ENCODE measurements around the gene RHOBTB1. TPM values are rescaled to one million over a fixed set of nuclear protein-coding genes. Genes with fewer than 3 reads are reported as not detected.

RHOBTB1 gene
- total RNA-seq, 1 experiment from 2014 or later: 2.5 TPM

DNA sequence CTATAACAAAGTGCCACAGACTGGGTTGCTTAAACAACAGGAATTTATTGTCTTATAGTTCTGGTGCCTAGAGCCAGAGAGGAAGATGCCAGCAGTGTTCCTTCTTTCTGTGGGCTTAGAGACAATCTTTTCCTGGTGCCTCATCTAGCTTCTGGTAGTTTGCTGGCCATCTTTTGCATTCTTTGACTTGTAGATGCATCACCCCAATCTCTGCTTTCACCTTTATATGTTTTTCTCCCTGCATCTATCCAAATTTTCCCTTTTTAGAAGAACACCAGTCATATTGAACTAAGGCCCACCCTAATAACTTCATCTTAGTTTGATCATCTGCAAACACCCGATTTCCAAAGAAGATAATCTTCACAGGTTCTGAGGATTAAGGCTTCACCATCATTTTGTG, 98.9 kb downstream of the RHOBTB1 start:
- TF ChIP-seq, protein P1, sequence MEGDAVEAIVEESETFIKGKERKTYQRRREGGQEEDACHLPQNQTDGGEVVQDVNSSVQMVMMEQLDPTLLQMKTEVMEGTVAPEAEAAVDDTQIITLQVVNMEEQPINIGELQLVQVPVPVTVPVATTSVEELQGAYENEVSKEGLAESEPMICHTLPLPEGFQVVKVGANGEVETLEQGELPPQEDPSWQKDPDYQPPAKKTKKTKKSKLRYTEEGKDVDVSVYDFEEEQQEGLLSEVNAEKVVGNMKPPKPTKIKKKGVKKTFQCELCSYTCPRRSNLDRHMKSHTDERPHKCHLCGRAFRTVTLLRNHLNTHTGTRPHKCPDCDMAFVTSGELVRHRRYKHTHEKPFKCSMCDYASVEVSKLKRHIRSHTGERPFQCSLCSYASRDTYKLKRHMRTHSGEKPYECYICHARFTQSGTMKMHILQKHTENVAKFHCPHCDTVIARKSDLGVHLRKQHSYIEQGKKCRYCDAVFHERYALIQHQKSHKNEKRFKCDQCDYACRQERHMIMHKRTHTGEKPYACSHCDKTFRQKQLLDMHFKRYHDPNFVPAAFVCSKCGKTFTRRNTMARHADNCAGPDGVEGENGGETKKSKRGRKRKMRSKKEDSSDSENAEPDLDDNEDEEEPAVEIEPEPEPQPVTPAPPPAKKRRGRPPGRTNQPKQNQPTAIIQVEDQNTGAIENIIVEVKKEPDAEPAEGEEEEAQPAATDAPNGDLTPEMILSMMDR (conservative IDR thresholded peaks at IDR 0.05): no peak
- H3T11ph ChIP-seq (ENCODE audit: low read length): no peak overlapping the region
- Mint-ChIP-seq H3K27me3 (ENCODE audit: low read depth) (no peaks in the 10 kb centered on the region), H3K9me3 (0 out of 5 replicates have a peak, but pooled peaks cover 0 to 1% of the 10 kb centered on the region in 2 experiments), H3K27ac (no peak overlapping the region), H3K4me1 (peaks cover 2% of the 10 kb centered on the region in 2 experiments; a peak in 3 of 4 replicates), H3K4me3 (no peak overlapping the region), H3K36me3 (ENCODE audit: insufficient read depth in 1 of 3, low read depth in 3 of 3) (no peaks in the 10 kb centered on the region)
- H2AK5ac ChIP-seq (ENCODE audit: insufficient read length, low read length): no peak overlapping the region
- H2BK5ac ChIP-seq (ENCODE audit: insufficient read length, low read length): no peak overlapping the region
- H4K5ac ChIP-seq (ENCODE audit: insufficient read length, low read depth, low read length): no peak overlapping the region
- no peak overlapping the region for H4K91ac ChIP-seq (ENCODE audit: insufficient read length, low read depth, low read length)
- H3K27ac ChIP-seq (ENCODE audit: insufficient read length, low read depth, low read length): no peak overlapping the region
- no peak overlapping the region for H3K14ac ChIP-seq (ENCODE audit: insufficient read depth, low read length)
- H4K20me1 ChIP-seq (ENCODE audit: control insufficient read depth, insufficient read depth, insufficient read length): no peaks in the 10 kb centered on the region
- H2BK20ac ChIP-seq (ENCODE audit: low read depth, low read length, poor library complexity, severe bottlenecking): no peak overlapping the region
- H3K56ac ChIP-seq (ENCODE audit: insufficient read length, low read depth, low read length): no peak overlapping the region
- H2BK12ac ChIP-seq (ENCODE audit: insufficient read length, low read depth, low read length): no peak overlapping the region
- H3K4me1 ChIP-seq (ENCODE audit: insufficient read depth, low read length): no peaks in the 10 kb centered on the region
- H3K18ac ChIP-seq (ENCODE audit: insufficient read length, low read depth, low read length): no peak overlapping the region
- no peak overlapping the region for H3K4ac ChIP-seq (ENCODE audit: low read depth, low read length)
- no peak overlapping the region for H2BK15ac ChIP-seq (ENCODE audit: low read depth, low read length)
- no peaks in the 10 kb centered on the region for H3K23me2 ChIP-seq (ENCODE audit: insufficient read length, low read depth, low read length, poor library complexity, severe bottlenecking)
- H4K8ac ChIP-seq (replicated peaks; ENCODE audit: insufficient read length, low read depth, low read length): no peak overlapping the region
- no peak overlapping the region for H3K23ac ChIP-seq (ENCODE audit: insufficient read length, low read depth, low read length)
- H2AFZ ChIP-seq (ENCODE audit: low read length): no peak overlapping the region
- no peak overlapping the region for H3K4me2 ChIP-seq (ENCODE audit: insufficient read depth, insufficient read length, low read length)
- no peaks in the 10 kb centered on the region for H3K9me3 ChIP-seq (ENCODE audit: control insufficient read depth, low read depth, low read length)
- DNase-seq: no peak
- no peaks in the 10 kb centered on the region for H3K79me2 ChIP-seq (ENCODE audit: insufficient read depth, low read length)
- H2BK120ac ChIP-seq (ENCODE audit: low read depth, low read length, poor library complexity, severe bottlenecking): no peak overlapping the region
- no CpG with 5 or more reads among the region's 1 CpG for WGBS (ENCODE audit: extremely low coverage, insufficient read length, low lambda C conversion rate)
- no peaks in the 10 kb centered on the region for H3K27me3 ChIP-seq (ENCODE audit: insufficient read depth, low read length)
- H3K79me1 ChIP-seq (ENCODE audit: insufficient read depth, low read depth, low read length, poor library complexity, severe bottlenecking): no peaks in the 10 kb centered on the region
- no peak overlapping the region for H3K9ac ChIP-seq (ENCODE audit: extremely low read depth, insufficient read length, low read length)

All from H9 (cell line).